Neutrophil (primary cell): ENCODE results near the gene SOX5.

Experiments
- H3K27ac ChIP-seq: fragments of 200-600 bp; sonication (generic); 2 replicates; pipeline ENCODE4 v1.5.1; 2016; ENCODE audit warnings: mild to moderate bottlenecking, moderate library complexity
- H3K27me3 ChIP-seq: fragments of 200-600 bp; sonication (generic); 2 replicates; pipeline ENCODE4 v1.6.0; 2016; ENCODE audit warnings: mild to moderate bottlenecking
- H3K36me3 ChIP-seq: fragments of 200-600 bp; sonication (generic); 2 replicates; pipeline ENCODE4 v1.5.1; 2017
- H3K4me1 ChIP-seq, 2 experiments: fragments of 200-600 bp in 1 of 2; sonication (generic) in 1 of 2; 1 replicate in 1 of 2; 2 replicates in 1 of 2; pipeline versions ENCODE4 v1.5.1 to v1.6.1; 2013 to 2016; ENCODE audit warnings: low read depth in 1 of 2, low read length in 1 of 2, mild to moderate bottlenecking in 1 of 2, moderate library complexity in 1 of 2; ENCODE audit not compliant: control insufficient read depth in 1 of 2, insufficient read depth in 1 of 2
- H3K4me3 ChIP-seq, 2 experiments: fragments of 200-600 bp in 1 of 2; sonication (generic) in 1 of 2; 1 replicate in 1 of 2; 2 replicates in 1 of 2; pipeline ENCODE4 v1.5.1; 2013 to 2016; ENCODE audit warnings: low read depth in 1 of 2, low read length in 1 of 2, mild to moderate bottlenecking in 1 of 2, moderate library complexity in 1 of 2
- H3K9me3 ChIP-seq: fragments of 200-600 bp; sonication (generic); 2 replicates; pipeline ENCODE4 v1.5.1; 2016
- CTCF ChIP-seq: fragments of 200-600 bp; sonication (generic); IDR thresholded peaks from 2 replicates; pipeline ENCODE4 v1.5.1; 2016; ENCODE audit warnings: antibody characterized with exemption

The SOX5 gene

GRCh38 chr12:23576372-23576771, 373.1 kb downstream of the SOX5 start:
- no peak overlapping the region for H3K27ac ChIP-seq
- H3K9me3 ChIP-seq, result no peaks in the 10 kb centered on the region
- no peak for TF ChIP-seq CTCF
- H3K27me3 ChIP-seq, result no peaks in the 10 kb centered on the region
- no peaks in the 10 kb centered on the region for H3K4me1 ChIP-seq
- no peak overlapping the region for H3K4me3 ChIP-seq
- H3K36me3 ChIP-seq, result no peaks in the 10 kb centered on the region

- Histone ChIP-seq H3K27ac (no peak overlapping the region), H3K9me3 (no peaks in the 10 kb centered on the region), H3K27me3 (no peaks in the 10 kb centered on the region), H3K4me3 (no peak overlapping the region), H3K4me1 (no peaks in the 10 kb centered on the region), H3K36me3 (no peaks in the 10 kb centered on the region)
- no peak for TF ChIP-seq CTCF
Observed at GRCh38 chr12:23569356-23569755, 380.1 kb downstream of the SOX5 start.

- Histone ChIP-seq H3K27me3 (no peaks in the 10 kb centered on the region), H3K4me1 (no peaks in the 10 kb centered on the region), H3K4me3 (no peak overlapping the region), H3K27ac (no peak overlapping the region), H3K9me3 (no peaks in the 10 kb centered on the region), H3K36me3 (no peaks in the 10 kb centered on the region)
- TF ChIP-seq CTCF, result no peak
Observed at GRCh38 chr12:23566133-23566532, 383.3 kb downstream of the SOX5 start.

GRCh38 chr12:23564451-23565152, 384.9 kb downstream of the SOX5 start:
- Histone ChIP-seq H3K36me3 (no peaks in the 10 kb centered on the region), H3K4me3 (no peak overlapping the region), H3K4me1 (no peaks in the 10 kb centered on the region), H3K27ac (no peak overlapping the region), H3K27me3 (no peaks in the 10 kb centered on the region), H3K9me3 (no peaks in the 10 kb centered on the region)
- TF ChIP-seq CTCF, result no peak

- Histone ChIP-seq H3K27ac (no peak overlapping the region), H3K36me3 (no peaks in the 10 kb centered on the region), H3K4me3 (no peak overlapping the region), H3K27me3 (no peaks in the 10 kb centered on the region), H3K4me1 (no peaks in the 10 kb centered on the region), H3K9me3 (no peaks in the 10 kb centered on the region)
- TF ChIP-seq CTCF, result no peak
Observed at GRCh38 chr12:23561364-23562345, 387.8 kb downstream of the SOX5 start.
